Gastroesophageal sphincter (tissue), 4 donors: ENCODE measurements around the gene DDX53. TPM values are rescaled to one million over a fixed set of nuclear protein-coding genes. Genes with fewer than 3 reads are reported as not detected.

Source experiments
- ATAC-seq: fragments of 150-250 bp; one replicate; pipeline ENCODE4 v1.9.1; 2016; ENCODE audit warnings: mild to moderate bottlenecking, moderate library complexity
- H3K27ac ChIP-seq, 4 donors: fragments of 200-600 bp; sonication (generic) in 3 of 4; 1 replicate in 3 of 4; 2 replicates in 1 of 4; pipeline ENCODE4 v1.5.1; 2016 to 2019
- H3K27me3 ChIP-seq: fragments of 200-600 bp; sonication (generic); one replicate; pipeline ENCODE4 v1.5.1; 2019
- H3K36me3 ChIP-seq, 2 donors: fragments of 200-600 bp; sonication (generic); one replicate each; pipeline ENCODE4 v1.5.1; 2019; ENCODE audit warnings: control low read depth in 1 of 2
- H3K4me1 ChIP-seq, 3 donors: fragments of 200-600 bp; sonication (generic); 1 replicate in 2 of 3; 2 replicates in 1 of 3; pipeline ENCODE4 v1.5.1; 2016 to 2019; ENCODE audit warnings: control low read depth in 2 of 3
- H3K4me3 ChIP-seq, 2 donors: fragments of 200-600 bp; sonication (generic); one replicate each; pipeline ENCODE4 v1.5.1; 2019; ENCODE audit warnings: mild to moderate bottlenecking in 1 of 2, moderate library complexity in 1 of 2
- H3K9me3 ChIP-seq, 3 donors: fragments of 200-600 bp; sonication (generic); one replicate each; pipeline ENCODE4 v1.5.1; 2017 to 2019; ENCODE audit warnings: control low read depth in 2 of 3
- CTCF ChIP-seq, 4 experiments: fragments of 200-600 bp in 2 of 4; fragments of 450-650 bp in 2 of 4; sonication (generic) in 1 of 4; IDR thresholded peaks; one replicate each; pipeline ENCODE4 v1.5.1; 2017 to 2019; ENCODE audit warnings: antibody characterized with exemption in 4 of 4, mild to moderate bottlenecking in 2 of 4, moderate library complexity in 2 of 4
- EP300 ChIP-seq: sonication (generic); formaldehyde crosslinking; IDR thresholded peaks from one replicate; pipeline ENCODE4 v1.6.1; 2017; ENCODE audit warnings: antibody characterized with exemption, mild to moderate bottlenecking
- POLR2A ChIP-seq, 2 donors: fragments of 450-650 bp; IDR thresholded peaks; one replicate each; pipeline ENCODE4 v1.6.1; 2017; ENCODE audit warnings: antibody characterized with exemption in 2 of 2, mild to moderate bottlenecking in 2 of 2, moderate library complexity in 1 of 2
- POLR2AphosphoS5 ChIP-seq: sonication (generic); formaldehyde crosslinking; IDR thresholded peaks from one replicate; pipeline ENCODE4 v1.6.1; 2017; ENCODE audit warnings: antibody characterized with exemption
- WGBS, 2 donors: methylation state at CpG; one replicate each; pipeline ENCODE4 v1.1.5; 2018; ENCODE audit warnings: low coverage in 1 of 2; 5-methylcytosine and 5-hydroxymethylcytosine counted together
- total RNA-seq, 4 donors: library from RNA; depleted of rRNA; stranded (reverse); fragments of >200 nt; gene quantifications; one replicate each; pipeline ENCODE4 v1.1.0, GENCODE V29; 2016

The DDX53 gene
- total RNA-seq, 4 donors from 2014 or later = not detected

- Histone ChIP-seq H3K27ac (no peak overlapping the region), H3K27me3 (no peaks in the 10 kb centered on the region), H3K9me3 (no peaks in the 10 kb centered on the region), H3K4me1 (no peaks in the 10 kb centered on the region), H3K36me3 (no peaks in the 10 kb centered on the region), H3K4me3 (no peak overlapping the region)
- no peak for TF ChIP-seq POLR2A (IDR thresholded peaks at IDR 0.05)
- TF ChIP-seq CTCF (IDR thresholded peaks at IDR 0.05) = peak in 2 of 4 experiments; percentile 31 to 43
- 13 to 33% methylated on average over 1 of the region's 1 CpG for WGBS, 2 donors
- no peak for ATAC-seq
These were observed 8.8 kb downstream of the DDX53 start for GRCh38 chrX:23008431-23009099.

DNA sequence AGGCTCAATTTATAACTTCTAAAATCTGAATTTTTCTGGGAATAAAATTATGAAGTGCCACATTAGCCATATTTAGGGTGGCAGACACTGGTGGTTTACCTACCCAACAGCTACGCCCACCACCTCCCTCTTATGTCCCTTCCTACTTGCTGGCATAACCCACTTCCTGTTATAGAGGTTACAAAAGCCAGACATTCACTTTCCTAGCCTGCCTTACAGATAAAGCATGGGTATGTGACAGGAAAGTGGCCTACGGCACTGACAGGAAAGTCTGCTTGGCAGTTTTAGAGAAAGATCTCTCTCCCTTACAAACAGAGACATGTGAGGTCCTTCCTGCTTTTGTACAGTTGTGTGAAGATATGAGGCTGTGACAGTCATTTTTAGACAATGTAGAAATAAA is 12.4 kb downstream of the DDX53 start:
- H3K4me1 ChIP-seq = no peaks in the 10 kb centered on the region
- ATAC-seq = no peak
- H3K9me3 ChIP-seq = no peaks in the 10 kb centered on the region
- H3K27me3 ChIP-seq = no peaks in the 10 kb centered on the region
- H3K4me3 ChIP-seq = no peak overlapping the region
- 44 to 84% methylated on average over 1 to 2 of the region's 2 CpGs for WGBS, 2 donors
- TF ChIP-seq POLR2A (IDR thresholded peaks at IDR 0.05) = no peak
- TF ChIP-seq POLR2AphosphoS5 = no peak
- TF ChIP-seq CTCF (IDR thresholded peaks at IDR 0.05) = no peak
- no peak for TF ChIP-seq EP300
- no peak overlapping the region for H3K27ac ChIP-seq
- no peaks in the 10 kb centered on the region for H3K36me3 ChIP-seq

GRCh38 chrX:23012636-23013035 is 12.9 kb downstream of the DDX53 start:
- TF ChIP-seq CTCF (IDR thresholded peaks at IDR 0.05) (no peak), POLR2A (IDR thresholded peaks at IDR 0.05) (no peak), EP300 (no peak), POLR2AphosphoS5 (no peak)
- Histone ChIP-seq H3K27me3 (no peaks in the 10 kb centered on the region), H3K27ac (no peak overlapping the region), H3K9me3 (no peaks in the 10 kb centered on the region), H3K36me3 (no peaks in the 10 kb centered on the region), H3K4me3 (no peak overlapping the region), H3K4me1 (no peaks in the 10 kb centered on the region)
- ATAC-seq = no peak
- 100% methylated on average over 1 of the region's 1 CpG; no CpG with 5 or more reads in 1 of the 2 donors for WGBS, 2 donors

DNA sequence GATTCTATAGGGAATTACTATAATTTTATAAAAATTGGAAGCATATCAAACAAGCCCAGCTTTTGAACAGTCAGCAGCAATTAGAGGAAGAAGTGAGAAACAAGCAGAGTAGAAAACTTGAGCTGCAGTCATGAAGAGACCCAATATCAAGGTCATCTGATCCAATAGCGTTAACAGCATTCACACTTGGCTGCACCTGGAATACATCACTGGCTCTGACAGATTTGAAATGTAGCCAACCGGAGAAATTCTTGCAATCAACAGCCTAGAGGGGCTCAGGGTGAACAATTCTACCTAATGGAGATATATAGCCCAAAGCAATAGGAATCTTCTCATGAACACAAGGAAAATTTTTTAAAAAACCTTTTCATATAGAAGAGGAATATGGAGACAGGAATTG is 13.6 kb downstream of the DDX53 start:
- Histone ChIP-seq H3K9me3 (no peaks in the 10 kb centered on the region), H3K36me3 (no peaks in the 10 kb centered on the region), H3K4me1 (no peaks in the 10 kb centered on the region), H3K27me3 (no peaks in the 10 kb centered on the region), H3K27ac (no peak overlapping the region), H3K4me3 (no peak overlapping the region)
- 58% methylated on average over 2 of the region's 2 CpGs; no CpG with 5 or more reads in 1 of the 2 donors for WGBS, 2 donors
- ATAC-seq = no peak
- no peak for TF ChIP-seq EP300
- TF ChIP-seq POLR2AphosphoS5 = no peak
- no peak for TF ChIP-seq CTCF (IDR thresholded peaks at IDR 0.05)
- TF ChIP-seq POLR2A (IDR thresholded peaks at IDR 0.05) = no peak

DNA sequence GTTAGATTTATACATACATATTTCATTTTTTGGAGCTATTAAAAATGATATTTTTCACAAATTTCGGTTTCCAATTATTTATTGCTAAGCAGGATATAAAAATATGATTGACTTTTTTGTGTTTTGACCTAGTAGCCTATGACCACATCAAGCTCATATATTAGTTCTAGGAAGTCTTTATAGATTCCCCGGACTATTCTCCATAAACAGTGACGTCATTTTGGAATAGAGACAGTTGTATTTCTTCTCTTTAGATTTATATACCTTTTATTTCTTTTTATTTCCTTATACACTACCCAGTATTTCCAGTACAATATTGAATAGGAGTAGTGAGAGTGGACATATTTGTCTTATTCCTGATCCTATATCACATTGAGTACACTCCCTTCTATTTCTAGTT is 31.8 kb downstream of the DDX53 start:
- TF ChIP-seq CTCF (IDR thresholded peaks at IDR 0.05) (no peak), POLR2A (IDR thresholded peaks at IDR 0.05) (no peak), POLR2AphosphoS5 (no peak), EP300 (no peak)
- no peaks in the 10 kb centered on the region for H3K27me3 ChIP-seq
- H3K36me3 ChIP-seq = no peaks in the 10 kb centered on the region
- 49 to 63% methylated on average over 3 of the region's 3 CpGs for WGBS, 2 donors
- no peaks in the 10 kb centered on the region for H3K4me1 ChIP-seq
- no peaks in the 10 kb centered on the region for H3K9me3 ChIP-seq
- ATAC-seq = no peak
- no peak overlapping the region for H3K4me3 ChIP-seq
- no peak overlapping the region for H3K27ac ChIP-seq
